NK-92 treated with Interleukin-12 subunit alpha and Interleukin-12 subunit beta, amount 100 ng/mL, for 24 hours (cell line): ENCODE data around the gene GOLGA5.
"Not testable (repeated sequence)": the region's sequence is repeated elsewhere in the genome, so short reads cannot be mapped to it uniquely, and the experiment has no call there.

Source experiments
- DNase-seq: peaks from one replicate; lab custom pipeline; 2025; lab: John Stamatoyannopoulos, UW

The GOLGA5 gene

GRCh38 chr14:92778868-92779565 is 15.1 kb upstream of the GOLGA5 start:
- DNase-seq: not testable (repeated sequence)

GRCh38 chr14:92780444-92781232 is 13.5 kb upstream of the GOLGA5 start:
- no peak for DNase-seq

- DNase-seq: no peak
These were observed 12.8 kb upstream of the GOLGA5 start for GRCh38 chr14:92781350-92781749.

- DNase-seq: no peak
These were observed 10.2 kb upstream of the GOLGA5 start for GRCh38 chr14:92783813-92784431.

GRCh38 chr14:92785667-92786426 is 8.3 kb upstream of the GOLGA5 start:
- no peak for DNase-seq

GRCh38 chr14:92786427-92786756 is 7.7 kb upstream of the GOLGA5 start:
- no peak for DNase-seq

- no peak for DNase-seq
These were observed 6.6 kb upstream of the GOLGA5 start for GRCh38 chr14:92787554-92787953.

- DNase-seq: no peak
These were observed 4.5 kb upstream of the GOLGA5 start for GRCh38 chr14:92789457-92790089.

GRCh38 chr14:92792885-92793284 is 1.2 kb upstream of the GOLGA5 start:
- no peak for DNase-seq

GRCh38 chr14:92794547-92794941 is 439 bp downstream of the GOLGA5 start:
- no peak for DNase-seq

- DNase-seq: no peak
These were observed 856 bp downstream of the GOLGA5 start for GRCh38 chr14:92794961-92795360.

- no peak for DNase-seq
These were observed 4.0 kb downstream of the GOLGA5 start for GRCh38 chr14:92797935-92798653.

GRCh38 chr14:92798811-92799210 is 4.7 kb downstream of the GOLGA5 start:
- no peak for DNase-seq

- no peak for DNase-seq
These were observed 5.9 kb downstream of the GOLGA5 start for GRCh38 chr14:92800012-92800411.

GRCh38 chr14:92800525-92800924 is 6.4 kb downstream of the GOLGA5 start:
- no peak for DNase-seq

GRCh38 chr14:92801917-92802316 is 7.8 kb downstream of the GOLGA5 start:
- DNase-seq: no peak

GRCh38 chr14:92802678-92803077 is 8.6 kb downstream of the GOLGA5 start:
- DNase-seq: no peak

- no peak for DNase-seq
These were observed 19.1 kb downstream of the GOLGA5 start for GRCh38 chr14:92813201-92813600.

- DNase-seq: no peak
These were observed 25.0 kb downstream of the GOLGA5 start for GRCh38 chr14:92819011-92819597.

GRCh38 chr14:92819680-92820535 is 25.8 kb downstream of the GOLGA5 start:
- not testable (repeated sequence) for DNase-seq
